IPS DF 6.9 (cell line): ENCODE results near the gene FHIT.

Experiments used
- DNase-seq: peaks from one replicate; pipeline ENCODE4 v3.0.0-alpha.2; 2013; ENCODE audit warnings: low read depth, low spot score
- H3K27ac ChIP-seq: one replicate; pipeline ENCODE4 v1.5.1; 2013; ENCODE audit warnings: low read length, control low read depth
- H3K27me3 ChIP-seq: 2 replicates; pipeline ENCODE4 v1.6.1; 2013; ENCODE audit warnings: mild to moderate bottlenecking, low read length; ENCODE audit not compliant: control insufficient read depth, insufficient read depth
- H3K36me3 ChIP-seq: 2 replicates; pipeline ENCODE4 v1.6.1; 2013; ENCODE audit warnings: low read length; ENCODE audit not compliant: control insufficient read depth, insufficient read depth
- H3K4me1 ChIP-seq: 2 replicates; pipeline ENCODE4 v1.6.1; 2013; ENCODE audit warnings: low read length; ENCODE audit not compliant: control insufficient read depth, insufficient read depth
- H3K4me3 ChIP-seq: 2 replicates; pipeline ENCODE4 v1.5.1; 2013; ENCODE audit warnings: mild to moderate bottlenecking, low read length
- H3K9me3 ChIP-seq: 2 replicates; pipeline ENCODE4 v1.6.1; 2013; ENCODE audit warnings: low read length, inconsistent platforms; ENCODE audit not compliant: control insufficient read depth, insufficient read depth
- WGBS: extraction: QIAGEN DNeasy Blood & Tissue Kit; methylation state at CpG from one replicate; pipeline ENCODE4 v1.1.7; 2013; ENCODE audit warnings: mixed read lengths, missing lambda C conversion rate; ENCODE audit not compliant: insufficient read length, insufficient coverage; 5-methylcytosine and 5-hydroxymethylcytosine counted together

FHIT gene

GRCh38 chr3:59963676-59964075, 1287.6 kb downstream of the FHIT start:
- H3K4me1 ChIP-seq = no peaks in the 10 kb centered on the region
- no peaks in the 10 kb centered on the region for H3K36me3 ChIP-seq
- DNase-seq = no peak
- H3K27me3 ChIP-seq = no peaks in the 10 kb centered on the region
- no peak overlapping the region for H3K27ac ChIP-seq
- WGBS = no CpG with 5 or more reads among the region's 4 CpGs
- H3K9me3 ChIP-seq = no peaks in the 10 kb centered on the region
- no peak overlapping the region for H3K4me3 ChIP-seq

- no CpG with 5 or more reads among the region's 2 CpGs for WGBS
- H3K36me3 ChIP-seq = no peaks in the 10 kb centered on the region
- H3K4me3 ChIP-seq = no peak overlapping the region
- no peaks in the 10 kb centered on the region for H3K27me3 ChIP-seq
- H3K27ac ChIP-seq = no peak overlapping the region
- H3K4me1 ChIP-seq = no peaks in the 10 kb centered on the region
- DNase-seq = no peak
- no peaks in the 10 kb centered on the region for H3K9me3 ChIP-seq
Measured at GRCh38 chr3:59957150-59957549, 1294.1 kb downstream of the FHIT start.

GRCh38 chr3:59953104-59953503, 1298.1 kb downstream of the FHIT start:
- Histone ChIP-seq H3K36me3 (no peaks in the 10 kb centered on the region), H3K9me3 (no peaks in the 10 kb centered on the region), H3K4me3 (no peak overlapping the region), H3K4me1 (no peaks in the 10 kb centered on the region), H3K27ac (no peak overlapping the region), H3K27me3 (no peaks in the 10 kb centered on the region)
- no peak for DNase-seq
- no CpG with 5 or more reads among the region's 7 CpGs for WGBS

- no peak overlapping the region for H3K27ac ChIP-seq
- H3K4me3 ChIP-seq = no peak overlapping the region
- H3K36me3 ChIP-seq = no peaks in the 10 kb centered on the region
- whole genome bisulfite sequencing = no CpG with 5 or more reads among the region's 5 CpGs
- H3K9me3 ChIP-seq = no peaks in the 10 kb centered on the region
- H3K27me3 ChIP-seq = no peaks in the 10 kb centered on the region
- no peaks in the 10 kb centered on the region for H3K4me1 ChIP-seq
- no peak for DNase-seq
Measured at GRCh38 chr3:59949311-59949710, 1301.9 kb downstream of the FHIT start.

- Histone ChIP-seq H3K9me3 (no peaks in the 10 kb centered on the region), H3K36me3 (no peaks in the 10 kb centered on the region), H3K27me3 (no peaks in the 10 kb centered on the region), H3K27ac (no peak overlapping the region), H3K4me3 (no peak overlapping the region), H3K4me1 (no peaks in the 10 kb centered on the region)
- DNase-seq = no peak
- no CpG with 5 or more reads among the region's 1 CpG for WGBS
Measured at GRCh38 chr3:59946401-59946800, 1304.9 kb downstream of the FHIT start.

GRCh38 chr3:59940718-59941117, 1310.5 kb downstream of the FHIT start:
- WGBS = 100% methylated on average over 1 of the region's 3 CpGs
- no peak overlapping the region for H3K4me3 ChIP-seq
- DNase-seq = no peak

GRCh38 chr3:59939826-59940426, 1311.3 kb downstream of the FHIT start:
- no peak for DNase-seq
- WGBS = no CpG with 5 or more reads among the region's 4 CpGs
- no peaks in the 10 kb centered on the region for H3K27me3 ChIP-seq
- H3K27ac ChIP-seq = no peak overlapping the region
- H3K4me1 ChIP-seq = no peaks in the 10 kb centered on the region
- no peaks in the 10 kb centered on the region for H3K36me3 ChIP-seq
- H3K9me3 ChIP-seq = no peaks in the 10 kb centered on the region
- H3K4me3 ChIP-seq = no peak overlapping the region

More at GRCh38 chr3:59940718-59941117, 1310.5 kb downstream of the FHIT start:
- no peaks in the 10 kb centered on the region for H3K4me1 ChIP-seq
- H3K9me3 ChIP-seq = no peaks in the 10 kb centered on the region
- H3K36me3 ChIP-seq = no peaks in the 10 kb centered on the region
- H3K27me3 ChIP-seq = no peaks in the 10 kb centered on the region
- H3K27ac ChIP-seq = no peak overlapping the region

GRCh38 chr3:59938828-59939227, 1312.4 kb downstream of the FHIT start:
- Histone ChIP-seq H3K9me3 (no peaks in the 10 kb centered on the region), H3K4me1 (no peaks in the 10 kb centered on the region), H3K27me3 (no peaks in the 10 kb centered on the region), H3K4me3 (no peak overlapping the region), H3K36me3 (no peaks in the 10 kb centered on the region), H3K27ac (no peak overlapping the region)
- no peak for DNase-seq
- WGBS = no CpG with 5 or more reads among the region's 3 CpGs

GRCh38 chr3:59937201-59937600, 1314.1 kb downstream of the FHIT start:
- H3K27ac ChIP-seq = no peak overlapping the region
- no peaks in the 10 kb centered on the region for H3K36me3 ChIP-seq
- no peak for DNase-seq
- WGBS = no CpG with 5 or more reads among the region's 4 CpGs
- H3K4me3 ChIP-seq = no peak overlapping the region
- H3K4me1 ChIP-seq = no peaks in the 10 kb centered on the region
- no peaks in the 10 kb centered on the region for H3K9me3 ChIP-seq
- no peaks in the 10 kb centered on the region for H3K27me3 ChIP-seq

- Histone ChIP-seq H3K36me3 (no peaks in the 10 kb centered on the region), H3K27me3 (no peaks in the 10 kb centered on the region), H3K9me3 (no peaks in the 10 kb centered on the region), H3K4me1 (no peaks in the 10 kb centered on the region), H3K27ac (no peak overlapping the region), H3K4me3 (no peak overlapping the region)
- no peak for DNase-seq
- no CpG with 5 or more reads among the region's 3 CpGs for whole genome bisulfite sequencing
Measured at GRCh38 chr3:59936472-59936871, 1314.8 kb downstream of the FHIT start.

- H3K9me3 ChIP-seq = no peaks in the 10 kb centered on the region
- no CpG with 5 or more reads among the region's 1 CpG for WGBS
- H3K27ac ChIP-seq = no peak overlapping the region
- no peaks in the 10 kb centered on the region for H3K27me3 ChIP-seq
- no peaks in the 10 kb centered on the region for H3K36me3 ChIP-seq
- H3K4me1 ChIP-seq = no peaks in the 10 kb centered on the region
- no peak for DNase-seq
- H3K4me3 ChIP-seq = no peak overlapping the region
Measured at GRCh38 chr3:59935025-59935424, 1316.2 kb downstream of the FHIT start.
